C1 segment of cervical spinal cord (tissue), 14 donors: ENCODE measurements around the gene CA12.
"Not testable (repeated sequence)": the region's sequence is repeated elsewhere in the genome, so short reads cannot be mapped to it uniquely, and the experiment has no call there.

ENCODE experiments used
- DNase-seq, 14 donors: peaks; one replicate each; lab custom pipeline; 2025; lab: John Stamatoyannopoulos, UW

The CA12 gene

DNA sequence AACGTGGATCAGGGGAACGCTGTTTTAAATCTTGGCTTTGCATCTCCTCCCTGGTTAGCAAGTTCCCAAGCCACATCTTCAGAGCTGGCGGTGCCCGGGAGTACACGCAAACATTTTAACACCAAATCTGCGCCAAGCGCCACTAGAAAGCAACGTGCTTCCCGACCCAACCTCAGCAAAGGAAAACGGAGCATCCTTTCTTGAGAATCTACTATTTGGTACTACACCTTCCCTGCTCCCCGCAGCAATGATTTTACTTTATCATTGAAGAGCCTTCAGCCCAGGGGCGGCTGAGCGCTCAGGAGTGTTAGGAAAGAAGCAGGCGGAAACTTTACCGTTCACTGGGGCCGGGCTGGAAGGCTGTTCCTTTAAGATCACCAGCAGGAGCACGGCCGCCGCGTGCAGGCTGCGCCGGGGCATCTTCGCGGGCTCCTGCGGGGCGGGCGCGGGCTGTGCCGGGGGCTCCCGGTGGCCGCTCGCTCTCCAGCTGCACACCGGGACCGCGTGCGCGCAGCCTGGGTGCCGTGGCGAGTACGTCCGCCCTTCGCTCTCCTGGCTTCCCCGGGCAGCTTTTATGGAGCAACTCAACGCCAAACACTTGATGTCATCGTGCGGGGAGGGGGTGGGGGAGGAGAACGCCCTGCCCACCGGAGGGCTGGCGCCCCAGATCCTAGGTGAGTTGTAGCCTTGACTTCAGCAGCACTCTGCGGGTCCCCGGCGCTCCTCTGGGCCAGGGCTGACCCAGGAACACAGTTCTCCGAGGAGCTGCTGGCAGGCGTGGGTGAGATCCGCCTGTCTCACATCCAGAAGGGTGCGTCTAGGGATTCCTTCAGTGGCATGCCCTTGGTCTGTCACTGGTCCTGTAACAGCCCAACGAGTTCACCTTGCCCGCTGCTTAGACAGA is at the start of gene CA12:
Gene CA12, minus strand, starts transcription at position 546 of the 904 bp plus-strand sequence. Its CDS starts 126 bp downstream, at position 420.
- DNase-seq, result peak in 3 of 14 donors; percentile 6 to 32 (median 17)

DNA sequence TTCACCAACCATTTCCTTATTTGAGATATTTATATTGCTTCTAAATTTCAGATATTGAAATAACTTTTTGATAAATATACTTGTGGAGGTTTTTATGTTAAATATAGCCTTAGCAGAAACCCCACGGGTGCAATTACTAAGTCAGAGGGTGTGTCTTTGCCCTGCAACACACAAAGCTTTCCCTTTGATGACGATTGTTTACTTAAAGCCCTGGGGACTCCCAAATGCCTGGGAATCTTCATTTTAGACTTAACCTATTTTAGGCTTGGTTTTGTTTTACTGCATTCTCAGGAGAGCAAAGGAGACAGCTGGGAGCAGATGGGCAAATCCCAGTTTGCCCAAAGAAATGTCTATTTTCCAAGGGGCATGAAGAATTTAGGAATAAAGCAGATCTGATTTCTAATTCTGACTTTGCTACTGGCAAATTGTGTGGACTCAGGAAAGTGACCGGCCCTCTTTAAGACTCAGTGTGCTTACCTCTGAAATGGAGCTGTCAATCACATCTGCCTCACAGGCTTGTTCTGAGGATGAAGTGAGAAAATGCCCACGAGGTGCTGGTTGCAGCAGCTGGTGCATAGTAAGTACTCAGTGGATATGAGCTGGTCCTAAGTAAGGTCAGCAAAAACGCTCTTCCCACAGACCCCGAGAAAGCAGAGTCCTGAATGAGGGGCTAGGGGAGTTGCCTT is 49.3 kb upstream of the CA12 start:
- DNase-seq, result no peak

DNA sequence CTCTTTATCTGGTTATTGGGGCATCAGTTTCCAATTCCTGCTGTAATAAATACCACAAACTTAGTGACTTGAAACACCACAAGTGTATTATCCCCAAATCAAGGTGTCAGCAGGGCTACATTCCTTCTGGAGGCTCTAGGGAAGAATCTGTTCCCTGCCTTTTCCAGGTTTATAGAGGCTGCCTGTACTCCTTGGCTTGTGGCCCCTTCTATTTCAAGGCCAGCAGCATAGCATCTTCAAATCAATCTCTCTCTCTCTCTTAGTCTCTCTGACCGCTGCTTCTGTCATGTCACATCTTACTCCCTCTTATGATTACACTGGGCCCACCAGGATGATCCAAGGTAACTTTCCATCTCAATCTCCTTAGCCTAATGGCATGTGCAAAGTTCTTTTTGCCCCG is 44.9 kb upstream of the CA12 start:
- DNase-seq, result no peak

DNA sequence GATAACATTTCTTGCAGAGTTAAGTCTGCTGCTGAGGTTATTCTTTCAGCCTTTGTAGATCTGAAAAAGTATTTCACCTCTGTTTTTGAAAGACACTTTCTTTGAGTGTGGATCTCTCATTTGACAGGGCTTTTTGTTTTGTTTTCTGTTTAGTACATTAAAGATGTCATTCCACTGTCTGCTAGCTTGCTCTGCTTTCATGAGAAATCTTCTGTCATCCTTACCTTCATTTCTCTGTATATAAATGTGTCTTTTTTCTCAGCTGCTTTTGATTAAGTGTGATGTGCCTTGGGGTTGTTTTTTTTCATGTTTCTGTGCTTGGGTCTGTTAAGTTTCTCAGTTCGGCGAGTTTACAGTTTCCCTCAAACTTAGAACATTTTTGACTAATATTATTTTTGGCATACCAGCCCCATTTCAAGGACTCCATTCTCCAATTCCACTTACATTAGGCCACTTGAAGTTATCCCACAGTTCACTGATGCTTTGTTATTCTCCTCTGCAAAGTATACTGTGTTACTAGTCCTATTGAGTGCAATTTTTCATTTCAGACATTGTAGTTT is 43.9 kb upstream of the CA12 start:
- DNase-seq, result no peak

DNA sequence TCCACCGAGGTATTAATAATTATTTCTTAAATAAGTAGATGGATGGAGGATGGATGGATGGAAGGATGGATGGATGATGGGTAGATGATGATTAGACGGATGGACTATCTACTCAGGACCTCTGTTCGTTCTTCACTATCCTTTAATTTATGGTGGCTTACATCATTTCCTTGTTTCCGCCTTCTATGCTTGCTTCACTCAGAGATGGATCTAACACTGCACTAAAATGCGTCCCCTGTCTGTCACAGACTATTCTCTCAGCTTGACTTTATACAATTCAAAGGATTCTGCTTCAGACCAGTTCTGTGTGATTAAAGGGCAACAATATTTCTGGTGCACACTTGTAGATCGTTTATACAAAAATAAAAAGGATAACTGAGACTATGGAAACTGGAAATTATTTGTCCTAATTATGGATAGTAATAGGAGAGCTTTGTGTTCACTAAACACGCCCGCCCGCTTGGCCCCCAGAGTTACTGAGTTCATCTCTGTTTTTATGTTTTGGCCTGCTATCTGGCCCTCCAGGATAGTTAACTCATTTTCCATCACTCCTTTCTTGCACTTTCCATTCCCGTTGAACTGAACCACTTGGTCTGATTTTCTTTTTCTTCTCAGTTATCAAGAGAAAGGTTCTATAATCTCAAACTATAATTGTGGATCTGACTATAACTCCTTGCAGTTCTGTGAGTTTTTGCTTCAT is 41.4 kb upstream of the CA12 start:
- no peak for DNase-seq

DNA sequence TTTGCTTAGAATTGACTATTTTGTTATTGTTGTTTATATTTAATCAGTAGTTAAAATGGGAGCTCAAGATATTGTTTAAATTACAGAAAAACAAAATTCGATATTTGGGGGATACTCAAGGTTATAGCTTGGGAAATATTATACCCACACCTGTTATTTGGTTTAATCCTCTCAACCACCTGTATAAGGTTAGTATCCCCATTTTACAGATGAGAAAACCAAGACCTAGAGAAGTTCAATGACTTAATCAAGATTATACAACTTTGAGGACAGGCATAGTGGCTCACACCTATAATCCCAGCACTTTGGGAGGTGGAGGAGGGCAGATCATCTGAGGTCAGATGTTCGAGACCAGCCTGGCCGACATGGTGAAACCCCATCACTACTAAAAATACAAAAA is 39.8 kb upstream of the CA12 start:
- no peak for DNase-seq

DNA sequence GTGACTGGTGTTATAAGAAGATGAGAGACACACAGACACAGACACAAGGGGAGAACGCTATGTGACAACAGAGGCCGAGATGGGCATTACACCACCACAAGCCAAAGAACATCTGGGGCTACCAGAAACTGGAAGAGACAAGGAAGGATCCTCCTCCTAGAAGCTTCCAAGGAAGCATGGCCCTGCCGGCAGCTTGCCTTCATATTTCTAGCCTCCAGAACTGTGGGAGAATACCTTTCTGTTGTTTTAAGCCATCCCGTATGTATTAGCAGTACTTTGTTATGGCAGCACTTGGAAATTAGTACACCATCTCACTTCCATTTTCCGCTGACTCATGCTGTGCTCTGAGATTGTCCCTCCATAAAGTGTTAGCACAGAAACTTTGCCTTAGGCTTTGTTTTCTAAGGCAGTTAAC is 38.7 kb upstream of the CA12 start:
- no peak for DNase-seq

DNA sequence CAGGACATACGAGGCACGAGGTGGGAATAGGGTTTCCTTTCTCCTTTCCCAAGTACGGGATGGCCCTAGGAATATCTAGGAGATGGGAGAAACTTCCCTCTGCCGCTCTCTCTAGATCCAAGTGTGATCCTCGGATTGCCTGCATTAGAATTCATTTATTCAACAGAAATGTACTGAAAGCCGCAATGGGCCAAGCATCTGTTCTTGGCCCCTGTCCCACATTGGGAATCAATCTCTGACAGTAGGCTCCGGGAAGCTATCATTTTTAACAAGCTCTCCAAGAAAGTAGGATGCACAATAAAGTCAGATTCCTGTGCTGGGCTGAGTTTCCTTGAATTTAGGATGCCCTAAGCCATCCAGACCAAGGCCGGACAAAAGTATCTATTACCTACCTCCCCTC is 37.2 kb upstream of the CA12 start:
- DNase-seq, result no peak

DNA sequence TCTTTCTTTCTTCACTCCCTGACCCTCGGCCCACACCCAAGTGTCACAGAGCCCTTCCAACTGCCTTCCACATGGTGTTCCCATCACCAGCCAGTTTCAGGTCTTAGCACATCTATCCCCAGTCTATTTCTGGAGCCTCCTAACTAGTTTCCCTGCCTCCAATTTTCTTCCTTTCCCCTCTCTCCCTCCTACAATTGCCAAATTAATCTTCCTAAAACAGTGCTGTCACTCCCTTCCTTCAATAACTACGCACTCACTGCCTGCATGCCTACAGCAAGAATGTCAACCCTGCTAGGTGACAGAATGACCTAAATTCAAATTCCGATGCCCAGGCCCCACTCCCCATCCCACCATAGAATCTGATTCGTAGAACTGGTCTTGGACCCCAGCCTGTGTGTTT is 36.1 kb upstream of the CA12 start:
- no peak for DNase-seq

DNA sequence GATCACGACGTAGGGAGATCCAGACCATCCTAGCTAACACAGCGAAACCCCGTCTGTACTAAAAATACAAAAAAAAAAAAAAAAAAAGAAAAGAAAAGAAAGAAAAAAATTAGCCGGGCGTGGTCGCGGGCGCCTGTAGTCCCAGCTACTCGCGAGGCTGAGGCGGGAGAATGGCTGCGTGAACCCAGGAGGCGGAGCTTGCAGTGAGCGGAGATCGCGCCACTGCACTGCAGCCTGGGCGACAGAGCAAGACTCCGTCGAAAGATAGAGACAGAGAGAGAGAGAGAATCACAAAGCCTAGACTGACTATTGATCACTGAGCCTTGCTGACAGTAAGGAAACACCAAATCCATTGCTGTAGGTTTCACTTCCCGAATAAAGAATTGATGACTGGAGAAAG is 35.6 kb upstream of the CA12 start:
- DNase-seq, result not testable (repeated sequence)

DNA sequence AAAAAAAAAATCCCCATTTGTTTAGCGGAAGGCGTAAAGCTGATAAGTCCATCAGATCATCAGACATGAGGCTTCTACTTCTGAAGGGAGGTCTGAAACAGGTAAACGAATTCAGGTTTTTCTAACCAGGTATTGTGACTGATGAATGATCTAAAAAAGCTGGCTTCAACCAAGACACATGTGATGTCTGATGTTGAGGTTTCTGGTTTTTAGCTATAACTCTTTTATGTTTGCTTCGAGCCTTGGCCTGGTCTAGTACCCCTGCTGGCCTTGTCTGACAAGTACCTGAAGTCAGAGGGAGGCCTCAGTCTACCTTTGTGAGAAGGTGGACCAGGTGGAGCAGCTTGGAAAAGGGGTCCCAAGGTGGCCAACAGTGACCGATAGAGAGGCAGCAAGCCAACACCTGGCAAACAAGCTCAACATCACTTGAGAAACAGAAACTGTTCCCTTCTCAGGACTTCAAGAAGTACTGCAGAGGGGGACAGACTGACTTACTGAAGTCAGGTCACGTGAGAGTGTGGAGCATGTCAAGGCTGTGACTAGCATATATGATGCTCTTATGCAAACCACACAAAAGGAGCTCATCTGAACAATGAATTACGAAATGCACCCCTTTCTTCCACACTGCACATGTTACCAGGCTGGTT is 33.0 kb upstream of the CA12 start:
- no peak for DNase-seq

DNA sequence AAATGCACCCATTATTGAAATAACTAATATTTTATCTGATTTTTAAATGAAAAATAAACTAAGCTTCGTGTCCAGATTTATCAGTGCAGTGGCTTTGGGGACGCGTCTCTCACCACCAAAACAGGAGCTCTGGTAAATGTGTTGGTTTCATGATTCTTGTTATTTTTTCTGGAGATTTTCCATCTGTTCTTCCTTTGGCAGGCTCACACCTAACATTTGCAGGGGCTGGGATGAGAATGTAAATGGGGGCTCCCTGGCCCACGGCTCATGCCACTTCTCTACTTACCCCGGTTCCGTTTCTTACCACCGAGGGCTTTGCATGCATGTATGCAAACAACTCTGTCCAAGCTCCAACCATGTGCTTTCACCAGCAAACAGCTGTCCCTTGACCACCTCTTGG is 30.9 kb upstream of the CA12 start:
- DNase-seq, result no peak

DNA sequence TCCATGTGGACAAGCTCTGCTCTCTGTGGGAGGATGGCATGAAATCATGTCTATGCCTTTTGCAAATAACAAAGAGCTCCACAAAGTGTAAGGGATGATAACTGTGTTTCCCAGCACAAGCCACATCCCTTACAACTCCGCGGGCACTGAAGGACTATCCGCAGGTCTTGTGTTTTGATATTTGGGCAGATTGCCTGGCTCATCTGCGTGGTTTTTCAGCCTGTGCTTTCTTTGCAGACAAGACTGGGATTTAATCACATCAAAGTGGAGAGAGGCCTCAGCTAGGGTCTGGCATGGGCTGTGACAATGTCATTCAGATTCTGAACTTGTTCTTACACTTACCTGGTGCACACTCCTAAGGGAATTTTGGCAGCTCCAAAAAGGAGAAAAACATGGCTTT is 30.2 kb upstream of the CA12 start:
- no peak for DNase-seq

DNA sequence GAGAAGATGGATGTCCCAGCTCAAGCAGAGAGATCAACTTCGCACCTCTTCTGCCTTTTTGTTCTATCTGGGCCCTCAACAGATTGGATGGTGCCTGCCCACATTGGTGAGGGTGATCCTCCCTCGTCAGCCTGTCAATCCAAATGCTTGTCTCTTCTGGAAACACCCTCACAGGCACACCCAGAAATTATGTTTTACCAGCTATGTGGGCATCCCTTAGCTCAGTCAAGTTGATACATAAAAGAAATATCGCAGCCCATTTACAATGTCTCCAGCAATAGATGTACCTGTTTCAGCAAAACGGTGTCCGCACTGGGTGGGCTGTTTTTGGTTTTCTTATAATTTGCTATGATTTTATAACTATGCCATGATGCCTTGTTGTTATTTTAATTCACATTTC is 27.5 kb upstream of the CA12 start:
- no peak for DNase-seq

DNA sequence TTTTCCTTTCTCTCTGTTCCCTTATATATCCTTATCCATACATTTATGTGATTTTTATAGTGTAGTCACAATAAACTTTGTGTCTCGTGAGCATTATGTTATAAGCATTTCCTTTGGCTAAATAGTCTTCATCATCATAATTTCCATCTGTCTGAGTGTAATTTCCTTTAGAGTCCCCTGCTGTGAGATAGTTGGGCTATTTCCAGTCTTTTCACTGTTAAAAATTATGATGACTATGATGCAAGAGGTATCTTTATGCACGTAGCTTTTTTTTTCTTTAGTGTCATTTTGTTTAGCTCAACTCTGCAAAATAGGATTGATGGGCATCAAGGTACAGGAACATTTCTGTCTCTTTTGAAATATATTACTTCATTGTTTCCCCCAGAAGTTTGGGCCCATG is 26.9 kb upstream of the CA12 start:
- DNase-seq, result no peak

DNA sequence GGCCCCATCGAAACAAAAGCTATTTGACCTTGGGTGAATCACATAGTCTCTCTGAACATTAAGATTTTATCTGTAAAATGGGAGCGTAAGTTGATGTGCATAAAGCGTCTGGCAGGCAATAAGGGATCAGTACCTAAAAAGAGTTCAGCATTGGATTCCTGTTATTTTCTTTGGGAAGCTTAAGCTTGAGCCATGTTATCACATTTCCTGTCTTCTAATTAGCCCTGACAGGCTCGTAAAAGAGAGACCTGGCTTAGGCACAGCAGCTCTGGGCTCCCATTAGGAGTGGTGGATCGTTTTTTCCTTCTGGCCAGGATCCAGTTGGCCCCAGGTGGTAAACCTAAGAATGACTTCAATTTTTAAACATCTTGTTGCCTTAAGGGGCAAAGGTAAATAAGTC is 26.0 kb upstream of the CA12 start:
- DNase-seq, result no peak

DNA sequence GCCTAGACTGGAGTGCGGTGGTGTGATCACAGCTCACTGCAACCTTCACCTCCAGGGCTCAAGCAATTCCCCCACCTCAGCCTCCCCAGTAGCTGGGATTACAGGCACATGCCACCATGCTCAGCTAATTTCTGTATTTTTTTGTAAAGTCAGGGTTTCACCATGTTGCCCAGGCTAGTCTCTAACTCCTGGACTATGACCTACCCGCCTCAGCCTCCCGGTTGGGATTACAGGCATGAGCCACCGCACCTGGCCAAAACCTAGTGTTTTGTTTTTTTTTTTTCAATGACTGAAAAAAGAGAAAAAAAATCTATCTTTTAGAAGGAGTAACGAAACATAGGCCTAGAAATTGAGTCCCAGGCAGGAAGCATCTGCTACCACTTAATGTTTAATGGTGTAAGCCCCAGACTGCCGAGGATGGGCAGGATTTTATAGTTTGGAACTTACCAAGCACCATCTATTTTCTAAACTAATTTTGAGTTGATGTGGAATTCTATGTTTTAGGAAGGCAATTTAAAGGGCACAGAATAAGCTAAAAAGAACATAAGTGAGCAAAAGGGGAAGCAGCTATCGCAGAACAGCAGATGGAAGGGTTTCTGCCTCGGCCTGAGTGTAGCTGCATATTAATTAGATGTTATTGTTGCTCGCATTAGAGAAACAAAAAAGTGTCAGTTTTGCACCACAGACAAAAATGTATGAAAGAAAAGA is 24.2 kb upstream of the CA12 start:
- DNase-seq, result no peak

DNA sequence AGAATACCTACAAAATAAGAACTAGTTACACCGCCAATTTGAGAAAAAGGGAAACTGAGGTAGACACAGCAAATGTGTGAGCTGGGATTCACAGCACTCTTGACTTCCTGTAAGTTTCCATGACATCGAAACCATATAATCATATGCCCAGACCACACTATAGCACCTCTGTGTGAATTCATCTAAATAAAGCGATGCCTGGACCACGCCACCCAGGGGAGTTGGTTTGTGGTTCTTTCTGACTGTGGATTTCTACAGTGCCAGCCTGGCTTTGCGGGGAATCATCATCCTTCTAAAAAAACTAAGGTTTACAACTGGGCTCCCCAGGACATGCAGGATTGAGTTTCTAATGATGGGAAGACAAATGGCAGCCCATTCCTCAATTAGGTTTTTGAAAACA is 23.5 kb upstream of the CA12 start:
- no peak for DNase-seq

DNA sequence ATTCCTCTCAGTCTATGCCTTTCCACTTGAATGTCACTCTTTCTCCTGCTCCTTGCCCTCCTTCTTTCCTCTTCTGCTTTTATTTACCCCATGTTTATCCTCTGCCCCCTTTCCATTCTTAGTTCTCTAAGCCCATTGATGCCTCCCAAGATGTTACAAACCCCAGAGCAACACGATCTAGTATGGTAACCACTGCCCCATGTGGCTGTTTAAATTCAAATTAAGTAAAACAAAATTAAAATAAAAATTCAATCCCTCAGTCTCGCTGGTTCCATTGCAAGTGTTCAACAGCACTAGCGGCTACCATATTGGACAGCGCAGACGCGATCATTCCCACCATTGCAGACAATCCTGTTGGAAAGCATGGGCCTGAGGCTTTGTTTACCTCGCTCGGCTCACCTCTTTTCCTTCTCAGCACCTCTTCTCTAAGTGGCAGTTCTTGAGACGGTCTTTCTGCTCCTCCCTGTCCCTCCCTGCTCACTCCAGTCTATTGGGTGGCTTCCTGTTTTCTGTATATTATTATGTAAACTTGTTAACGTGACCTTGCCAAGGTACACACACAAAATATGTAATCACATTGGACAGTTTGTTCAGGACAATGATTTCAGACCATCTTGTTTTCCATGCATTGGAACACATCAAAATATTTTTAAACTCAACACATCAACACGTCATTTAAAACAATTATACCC is 21.8 kb upstream of the CA12 start:
- DNase-seq, result no peak

DNA sequence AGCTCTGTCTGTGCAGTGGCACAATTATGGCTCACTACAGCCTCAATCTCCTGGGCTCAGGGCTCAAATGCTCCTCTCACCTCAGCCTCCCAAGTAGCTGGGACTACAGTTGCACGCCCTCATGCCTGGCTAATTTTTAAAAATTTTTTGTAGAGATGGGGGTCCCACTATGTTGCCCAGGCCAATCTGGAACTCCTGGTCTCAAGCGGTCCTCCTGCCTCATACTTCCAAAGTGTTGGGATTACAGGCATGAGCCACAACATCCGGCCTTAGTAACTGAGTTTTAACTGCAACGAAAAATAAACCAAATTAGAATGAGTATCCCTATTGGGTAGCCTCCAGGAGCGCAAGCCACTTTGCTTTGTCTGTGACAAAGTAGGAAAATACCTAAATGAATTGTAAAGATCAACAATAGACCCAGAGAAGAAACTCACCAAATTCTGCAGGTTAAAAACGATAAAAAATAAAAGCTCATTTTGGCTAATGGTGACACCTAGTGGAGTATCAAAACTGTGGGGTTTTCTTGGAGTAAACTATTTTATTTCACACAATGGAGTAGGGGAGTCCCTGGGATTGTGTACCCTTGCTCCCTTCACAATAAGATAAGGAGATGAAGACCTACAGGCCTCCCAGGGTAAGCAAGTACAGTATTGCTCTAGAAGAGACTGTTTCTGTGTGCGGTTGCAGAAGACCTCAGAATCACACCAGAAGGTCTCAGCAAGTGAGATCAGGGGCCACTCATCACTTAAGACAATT is 21.0 kb upstream of the CA12 start:
- DNase-seq, result peak in 1 of 14 donors; percentile 8
